Measurements from ENCODE around the gene RPS8.
A peak's percentile ranks its signal among the peaks of the same experiment; 100 is the strongest.
"Not testable (repeated sequence)": the region's sequence is repeated elsewhere in the genome, so short reads cannot be mapped to it uniquely, and the experiment has no call there.

RPS8 gene

DNA sequence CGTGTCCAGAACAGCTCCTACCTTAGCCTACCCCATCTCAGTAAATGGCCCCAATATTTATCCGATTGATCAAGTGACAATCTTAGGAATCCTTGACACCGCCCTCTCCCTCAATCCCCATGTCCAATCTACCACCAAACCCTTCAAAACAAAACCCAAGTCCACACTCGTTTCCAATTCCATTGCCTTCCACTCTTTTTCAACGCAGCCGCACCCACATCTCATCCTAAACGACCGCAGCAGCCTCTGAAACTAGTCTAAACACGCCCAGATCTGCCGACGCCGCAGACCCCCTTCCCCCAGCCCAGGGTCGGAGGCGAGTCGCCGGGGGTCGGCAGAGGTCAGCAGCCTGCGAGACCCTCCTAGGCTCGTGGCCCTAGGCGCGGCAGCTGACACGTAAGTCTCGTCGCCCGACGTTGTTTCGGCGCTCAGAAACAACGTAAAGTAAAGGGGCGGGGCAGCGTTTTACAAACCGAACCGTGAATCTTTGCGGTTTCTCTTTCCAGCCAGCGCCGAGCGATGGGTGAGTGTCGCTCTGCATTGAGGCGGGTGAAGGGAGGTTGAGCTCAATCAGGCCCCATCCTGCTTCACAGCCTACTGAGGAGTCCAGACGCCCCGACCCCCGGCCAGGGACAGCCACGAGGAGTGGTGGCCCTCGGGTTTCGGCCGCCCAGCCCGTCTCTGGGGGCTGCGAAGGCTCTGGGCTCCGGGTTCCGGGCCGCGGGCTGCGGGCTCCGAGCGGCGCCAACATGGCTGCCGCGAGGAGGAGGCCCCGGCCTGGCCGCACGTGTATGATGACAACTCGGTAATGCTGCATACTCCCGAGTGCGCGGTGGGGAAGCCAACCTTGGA, at the start of gene RPS8:
TSS of gene RPS8 (plus strand) at position 463 of the 852 bp plus-strand sequence. CDS start at position 520, 57 bp downstream.
- TF ChIP-seq, protein P1, sequence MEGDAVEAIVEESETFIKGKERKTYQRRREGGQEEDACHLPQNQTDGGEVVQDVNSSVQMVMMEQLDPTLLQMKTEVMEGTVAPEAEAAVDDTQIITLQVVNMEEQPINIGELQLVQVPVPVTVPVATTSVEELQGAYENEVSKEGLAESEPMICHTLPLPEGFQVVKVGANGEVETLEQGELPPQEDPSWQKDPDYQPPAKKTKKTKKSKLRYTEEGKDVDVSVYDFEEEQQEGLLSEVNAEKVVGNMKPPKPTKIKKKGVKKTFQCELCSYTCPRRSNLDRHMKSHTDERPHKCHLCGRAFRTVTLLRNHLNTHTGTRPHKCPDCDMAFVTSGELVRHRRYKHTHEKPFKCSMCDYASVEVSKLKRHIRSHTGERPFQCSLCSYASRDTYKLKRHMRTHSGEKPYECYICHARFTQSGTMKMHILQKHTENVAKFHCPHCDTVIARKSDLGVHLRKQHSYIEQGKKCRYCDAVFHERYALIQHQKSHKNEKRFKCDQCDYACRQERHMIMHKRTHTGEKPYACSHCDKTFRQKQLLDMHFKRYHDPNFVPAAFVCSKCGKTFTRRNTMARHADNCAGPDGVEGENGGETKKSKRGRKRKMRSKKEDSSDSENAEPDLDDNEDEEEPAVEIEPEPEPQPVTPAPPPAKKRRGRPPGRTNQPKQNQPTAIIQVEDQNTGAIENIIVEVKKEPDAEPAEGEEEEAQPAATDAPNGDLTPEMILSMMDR (IDR thresholded peaks at IDR 0.05; ENCODE audit: borderline replicate concordance, control extremely low read depth, extremely low read depth, insufficient read depth, missing control alignments), result no peak
- in situ Hi-C loops (cut with MboI; ENCODE audit: low sequenced_read_pairs, unreplicated experiment), result no loop called here
- DNase-seq (ENCODE audit: low spot score), result peak; percentile 94

DNA sequence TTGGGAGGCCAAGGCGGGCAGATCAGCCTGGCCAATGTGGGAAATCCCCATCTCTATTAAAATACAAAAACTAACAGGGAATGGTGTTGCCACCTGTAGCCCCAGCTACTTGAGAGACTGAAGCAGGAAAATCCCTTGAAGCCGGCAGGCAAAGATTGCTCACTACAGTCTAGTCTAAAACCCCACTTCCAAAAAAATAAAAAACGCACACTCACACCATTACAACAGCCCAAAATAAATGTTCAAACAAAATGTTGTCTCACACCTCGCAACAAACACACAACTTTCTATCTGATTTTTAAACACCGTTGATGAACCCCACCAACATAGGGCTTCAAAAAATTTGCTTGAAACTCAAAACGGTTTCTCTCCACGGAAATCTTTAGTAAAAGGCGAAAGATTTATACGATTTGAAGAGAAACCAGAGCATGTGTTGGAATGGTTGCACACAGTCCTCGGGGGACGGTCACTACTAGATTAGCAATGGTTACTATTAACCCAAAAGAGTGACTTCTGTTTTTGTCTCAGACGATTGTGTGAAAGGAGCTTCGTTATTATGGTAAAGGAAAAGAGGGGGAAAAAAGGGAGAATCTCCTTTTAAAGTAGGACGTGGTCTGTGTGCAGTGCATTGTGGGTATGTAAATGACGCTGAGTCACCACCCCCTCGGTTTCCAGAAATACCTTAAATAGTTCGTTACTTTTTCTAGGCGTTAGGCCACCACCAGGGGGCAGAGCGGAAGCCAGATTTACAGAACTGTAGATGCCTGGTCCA, 44.4 kb upstream of the RPS8 start, which contains the start of gene RNU5D-1:
TSS of gene RNU5D-1 (minus strand) at position 430 of the 772 bp plus-strand sequence.
- in situ Hi-C loops (cut with MboI; ENCODE audit: low sequenced_read_pairs, unreplicated experiment), result no loop called here
- TF ChIP-seq, protein P1 (IDR thresholded peaks at IDR 0.05; ENCODE audit: borderline replicate concordance, control extremely low read depth, extremely low read depth, insufficient read depth, missing control alignments), result peak; percentile 79
- DNase-seq (ENCODE audit: low spot score), result peak; percentile 86

DNA sequence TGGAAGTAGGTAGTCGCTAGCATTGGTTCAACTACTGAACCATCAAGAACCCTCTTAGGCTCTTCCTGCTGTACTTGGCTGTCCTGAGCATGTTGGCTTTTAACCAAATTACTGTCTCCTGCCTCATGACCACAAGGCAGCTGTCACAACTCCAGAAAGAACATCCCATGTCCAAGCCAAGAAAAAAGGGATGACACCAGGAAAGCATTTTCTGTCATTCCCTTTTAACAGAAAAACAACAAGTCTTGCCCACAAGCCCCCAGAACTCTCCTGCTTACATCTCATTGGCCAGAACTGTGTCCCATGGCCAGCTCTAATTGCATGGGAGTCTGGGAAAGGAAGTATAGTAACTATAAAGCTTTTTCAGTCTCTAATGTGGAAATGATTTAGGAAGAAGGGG, 42.0 kb upstream of the RPS8 start:
- TF ChIP-seq, protein P1 (IDR thresholded peaks at IDR 0.05; ENCODE audit: borderline replicate concordance, control extremely low read depth, extremely low read depth, insufficient read depth, missing control alignments), result no peak
- no peak for DNase-seq (ENCODE audit: low spot score)
- in situ Hi-C loops (cut with MboI; ENCODE audit: low sequenced_read_pairs, unreplicated experiment), result no loop called here

DNA sequence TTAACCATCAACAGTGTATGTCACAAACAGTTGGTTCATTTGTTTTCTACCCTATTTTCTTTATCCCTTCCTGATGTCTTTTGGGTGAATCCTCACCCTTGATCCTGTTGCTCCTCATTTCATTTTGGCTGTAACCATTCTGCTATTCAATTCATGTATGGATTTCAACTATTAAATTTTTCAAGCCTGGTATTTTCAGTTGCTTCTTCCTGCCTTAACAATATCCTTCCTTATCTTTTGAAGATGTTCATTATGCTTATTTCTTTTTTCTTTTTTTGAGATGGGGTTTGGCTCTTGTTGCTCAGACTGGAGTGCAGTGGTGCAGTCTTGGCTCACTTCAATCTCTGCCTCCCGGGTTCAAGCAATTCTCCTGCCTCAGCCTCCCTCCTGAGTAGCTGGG, 41.6 kb upstream of the RPS8 start:
- in situ Hi-C loops (cut with MboI; ENCODE audit: low sequenced_read_pairs, unreplicated experiment), result no loop called here
- no peak for DNase-seq (ENCODE audit: low spot score)
- TF ChIP-seq, protein P1 (IDR thresholded peaks at IDR 0.05; ENCODE audit: borderline replicate concordance, control extremely low read depth, extremely low read depth, insufficient read depth, missing control alignments), result no peak

DNA sequence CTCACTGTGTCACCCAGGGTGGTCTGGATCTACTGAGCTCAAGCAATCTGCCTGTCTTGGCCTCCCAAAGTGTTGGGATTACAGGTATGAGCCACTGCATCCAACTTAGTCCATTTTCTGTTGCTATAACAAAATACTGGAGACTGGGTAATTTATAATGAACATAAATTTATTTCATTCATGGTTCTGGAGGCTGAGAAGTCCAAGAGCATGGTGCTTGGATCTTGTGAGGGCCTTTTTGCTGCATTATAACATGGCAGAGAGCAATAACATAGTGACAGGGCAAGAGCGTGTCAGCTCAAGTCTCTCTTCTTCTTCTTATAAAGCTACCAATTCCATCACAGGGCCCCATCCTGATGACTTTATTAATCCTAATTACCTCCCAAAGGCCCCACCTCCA, 39.3 kb upstream of the RPS8 start:
- in situ Hi-C loops (cut with MboI; ENCODE audit: low sequenced_read_pairs, unreplicated experiment), result no loop called here
- no peak for DNase-seq (ENCODE audit: low spot score)
- TF ChIP-seq, protein P1 (IDR thresholded peaks at IDR 0.05; ENCODE audit: borderline replicate concordance, control extremely low read depth, extremely low read depth, insufficient read depth, missing control alignments), result no peak

DNA sequence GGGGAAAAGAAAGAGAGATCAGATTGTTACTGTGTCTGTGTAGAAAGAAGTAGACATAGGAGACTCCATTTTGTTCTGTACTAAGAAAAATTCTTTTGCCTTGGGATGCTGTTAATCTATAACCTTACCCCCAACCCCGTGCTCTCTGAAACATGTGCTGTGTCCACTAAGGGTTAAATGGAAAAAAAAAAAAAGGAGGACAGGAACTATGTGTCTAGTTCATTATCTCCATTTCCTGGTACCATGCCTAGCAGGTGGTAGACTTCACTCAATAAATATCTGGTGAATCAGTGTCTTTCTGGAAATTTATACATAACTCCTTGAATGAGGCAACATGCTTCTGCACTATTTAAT, 36.4 kb upstream of the RPS8 start:
- DNase-seq (ENCODE audit: low spot score); in situ Hi-C loops (cut with MboI; ENCODE audit: low sequenced_read_pairs, unreplicated experiment): not testable (repeated sequence)
